Fibroblast of lung (primary cell): ENCODE results near the gene ELAPOR2.

ENCODE experiments used
- CTCF ChIP-seq, 2 donors: IDR thresholded peaks in 1 of 2; conservative IDR thresholded peaks in 1 of 2; 1 replicate in 1 of 2; 2 replicates in 1 of 2; pipeline ENCODE4 v1.5.1; 2011 to 2012; ENCODE audit warnings: low read length in 2 of 2, control low read depth in 1 of 2, inconsistent platforms in 1 of 2, low read depth in 1 of 2, mild to moderate bottlenecking in 1 of 2
- EZH2 ChIP-seq: IDR thresholded peaks from 2 replicates; pipeline ENCODE4 v1.5.1; 2012; ENCODE audit warnings: low read length, control low read depth, mild to moderate bottlenecking; ENCODE audit errors: missing control alignments

GRCh38 chr7:87038993-87039690, 20.3 kb downstream of the ELAPOR2 start:
- no peak for TF ChIP-seq CTCF (conservative IDR thresholded peaks at IDR 0.05 in 1 of 2, IDR thresholded peaks at IDR 0.05 in 1 of 2; ENCODE audit: low read depth in 1 of 2, low read length in 2 of 2)
- TF ChIP-seq EZH2: no peak
